ENCODE data around the gene MORC3.
"Not testable (repeated sequence)": the region's sequence is repeated elsewhere in the genome, so short reads cannot be mapped to it uniquely, and the experiment has no call there.

Gene MORC3

DNA sequence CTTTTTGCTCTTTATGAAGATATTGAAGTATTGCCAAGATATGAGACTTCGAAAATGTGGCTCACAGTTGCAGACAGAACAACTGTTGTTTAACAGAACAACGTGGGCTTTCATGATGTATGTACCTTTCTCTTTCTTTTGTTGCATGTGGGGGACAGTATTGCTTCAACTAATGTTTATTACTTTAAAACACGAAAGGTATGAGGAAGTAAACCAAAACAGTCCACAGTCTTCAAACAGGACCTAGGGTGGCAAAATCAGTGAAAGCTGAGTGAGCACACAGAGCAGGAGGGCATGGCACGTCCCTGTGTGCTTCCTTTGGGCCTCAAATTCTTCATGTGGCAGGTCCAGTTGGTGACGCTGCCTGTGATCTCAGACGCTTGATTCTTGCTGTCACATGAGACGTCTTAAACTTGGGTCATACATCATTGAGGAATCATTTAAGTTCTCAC lies 57.4 kb downstream of the MORC3 start:
- H3K4me2 ChIP-seq (ENCODE audit: insufficient read depth, low read length) = no peak overlapping the region
- H3K27ac ChIP-seq (ENCODE audit: low read length) = no peak overlapping the region
- no peaks in the 10 kb centered on the region for H3K4me1 ChIP-seq (ENCODE audit: insufficient read depth, low read length)
- no peak for ATAC-seq (ENCODE audit: insufficient read depth, low read depth)
- no peaks in the 10 kb centered on the region for H3K79me2 ChIP-seq (ENCODE audit: insufficient read depth, low read length)
- H3K27me3 ChIP-seq (ENCODE audit: insufficient read depth, low read length, poor library complexity) = no peaks in the 10 kb centered on the region
- TF ChIP-seq CTCF (IDR thresholded peaks at IDR 0.05; ENCODE audit: borderline replicate concordance, extremely low read depth, low read length, poor library complexity, severe bottlenecking) = no peak
- no peak for TF ChIP-seq EZH2 (IDR thresholded peaks at IDR 0.05; ENCODE audit: borderline replicate concordance, low read depth, low read length, severe bottlenecking)
- no peak overlapping the region for H3K4me3 ChIP-seq (ENCODE audit: low read depth in 1 of 2, low read length in 2 of 2)
- no peaks in the 10 kb centered on the region for H3K9me3 ChIP-seq (ENCODE audit: insufficient read depth, low read length, severe bottlenecking)
- DNase-seq = no peak
- no peak overlapping the region for H2AFZ ChIP-seq (ENCODE audit: low read depth, low read length)
- peaks cover 42% of the 10 kb centered on the region for H3K36me3 ChIP-seq (ENCODE audit: insufficient read depth, low read length)
- H3K9ac ChIP-seq (ENCODE audit: low read depth, low read length) = no peak overlapping the region
- H4K20me1 ChIP-seq (ENCODE audit: insufficient read depth, low read length) = no peaks in the 10 kb centered on the region

- Histone ChIP-seq H3K9ac (ENCODE audit: low read depth, low read length) (no peak overlapping the region), H3K36me3 (ENCODE audit: insufficient read depth, low read length) (peaks cover 29% of the 10 kb centered on the region), H2AFZ (ENCODE audit: low read depth, low read length) (no peak overlapping the region), H3K79me2 (ENCODE audit: insufficient read depth, low read length) (no peaks in the 10 kb centered on the region), H3K9me3 (ENCODE audit: insufficient read depth, low read length, severe bottlenecking) (no peaks in the 10 kb centered on the region), H3K4me1 (ENCODE audit: insufficient read depth, low read length) (no peaks in the 10 kb centered on the region), H3K27ac (ENCODE audit: low read length) (no peak overlapping the region), H3K4me3 (ENCODE audit: low read depth in 1 of 2, low read length in 2 of 2) (no peak overlapping the region), H3K4me2 (ENCODE audit: insufficient read depth, low read length) (no peak overlapping the region), H3K27me3 (ENCODE audit: insufficient read depth, low read length, poor library complexity) (no peaks in the 10 kb centered on the region), H4K20me1 (ENCODE audit: insufficient read depth, low read length) (no peaks in the 10 kb centered on the region)
- DNase-seq (no peak), ATAC-seq (ENCODE audit: insufficient read depth, low read depth) (no peak)
- TF ChIP-seq EZH2 (IDR thresholded peaks at IDR 0.05; ENCODE audit: borderline replicate concordance, low read depth, low read length, severe bottlenecking) (no peak), CTCF (IDR thresholded peaks at IDR 0.05; ENCODE audit: borderline replicate concordance, extremely low read depth, low read length, poor library complexity, severe bottlenecking) (no peak)
These were observed 59.3 kb downstream of the MORC3 start for GRCh38 chr21:36379251-36379650.

DNA sequence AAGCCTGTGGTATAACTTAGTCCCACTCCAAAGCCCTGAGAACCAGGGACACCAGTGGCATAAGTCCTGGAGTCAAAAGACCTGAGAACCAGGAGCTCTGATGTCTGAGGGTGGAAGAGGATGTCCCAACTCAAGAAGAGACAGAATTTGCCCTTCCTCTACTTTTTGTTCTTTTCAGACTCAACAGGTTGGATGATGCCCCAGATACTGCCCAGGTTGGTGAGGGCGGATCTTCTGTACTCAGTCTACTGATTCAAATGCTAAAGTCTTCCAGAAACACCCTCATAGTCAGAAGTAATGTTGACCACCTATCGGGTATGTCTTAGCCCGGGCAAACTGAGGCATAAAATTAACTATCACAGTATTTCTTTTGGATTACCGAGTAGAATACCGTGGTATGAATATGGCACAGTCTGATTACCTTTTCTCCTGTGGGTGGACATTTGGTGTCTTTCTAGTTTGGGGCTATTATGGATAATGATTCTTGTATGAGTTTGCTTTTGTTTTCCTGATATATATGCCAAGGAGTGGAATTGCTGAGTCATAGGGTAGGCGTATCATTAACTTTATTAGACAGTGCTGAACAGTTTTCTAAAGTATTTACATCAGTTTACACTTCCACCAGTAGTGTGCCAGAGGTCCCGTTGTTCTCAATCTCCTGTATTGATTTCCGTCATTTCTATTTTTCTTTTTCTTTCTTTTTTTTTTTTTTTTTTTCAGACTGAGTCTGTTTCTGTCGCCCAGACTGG lies 62.0 kb downstream of the MORC3 start:
- Histone ChIP-seq H3K9ac (ENCODE audit: low read depth, low read length) (no peak overlapping the region), H3K36me3 (ENCODE audit: insufficient read depth, low read length) (peaks cover 19% of the 10 kb centered on the region), H2AFZ (ENCODE audit: low read depth, low read length) (no peak overlapping the region), H3K27me3 (ENCODE audit: insufficient read depth, low read length, poor library complexity) (no peaks in the 10 kb centered on the region), H3K9me3 (ENCODE audit: insufficient read depth, low read length, severe bottlenecking) (no peaks in the 10 kb centered on the region), H4K20me1 (ENCODE audit: insufficient read depth, low read length) (no peaks in the 10 kb centered on the region; the same call in 1 of the 2 replicates), H3K79me2 (ENCODE audit: insufficient read depth, low read length) (peaks cover 16% of the 10 kb centered on the region), H3K4me1 (ENCODE audit: insufficient read depth, low read length) (peaks cover 19% of the 10 kb centered on the region), H3K27ac (ENCODE audit: low read length) (no peak overlapping the region), H3K4me3 (ENCODE audit: low read depth in 1 of 2, low read length in 2 of 2) (no peak overlapping the region), H3K4me2 (ENCODE audit: insufficient read depth, low read length) (no peak overlapping the region)
- DNase-seq (no peak), ATAC-seq (ENCODE audit: insufficient read depth, low read depth) (no peak)
- no peak for TF ChIP-seq EZH2 (IDR thresholded peaks at IDR 0.05; ENCODE audit: borderline replicate concordance, low read depth, low read length, severe bottlenecking)
- no peak for TF ChIP-seq CTCF (IDR thresholded peaks at IDR 0.05; ENCODE audit: borderline replicate concordance, extremely low read depth, low read length, poor library complexity, severe bottlenecking)

- H3K4me3 ChIP-seq (ENCODE audit: low read depth in 1 of 2, low read length in 2 of 2); H4K20me1 ChIP-seq (ENCODE audit: insufficient read depth, low read length); H3K4me2 ChIP-seq (ENCODE audit: insufficient read depth, low read length); DNase-seq; H3K9ac ChIP-seq (ENCODE audit: low read depth, low read length); H3K27me3 ChIP-seq (ENCODE audit: insufficient read depth, low read length, poor library complexity); H3K27ac ChIP-seq (ENCODE audit: low read length); H3K9me3 ChIP-seq (ENCODE audit: insufficient read depth, low read length, severe bottlenecking); ATAC-seq (ENCODE audit: insufficient read depth, low read depth); H2AFZ ChIP-seq (ENCODE audit: low read depth, low read length): not testable (repeated sequence)
- H3K36me3 ChIP-seq (ENCODE audit: insufficient read depth, low read length) = peaks cover 18% of the 10 kb centered on the region
- peaks cover 26% of the 10 kb centered on the region for H3K4me1 ChIP-seq (ENCODE audit: insufficient read depth, low read length)
- peaks cover 23% of the 10 kb centered on the region for H3K79me2 ChIP-seq (ENCODE audit: insufficient read depth, low read length)
These were observed 62.7 kb downstream of the MORC3 start for GRCh38 chr21:36382722-36383121.
